Lower lobe of right lung (tissue), 2 donors: ENCODE results near the gene TXNIP. TPM values are rescaled to one million over a fixed set of nuclear protein-coding genes. Genes with fewer than 3 reads are reported as not detected.
A peak's percentile ranks its signal among the peaks of the same experiment; 100 is the strongest.

Experiments used
- ATAC-seq, 2 donors: fragments of 200-7000 bp; cut with Tn5 transposase; one replicate each; pipeline ENCODE4 v1.9.1; 2020 to 2022; ENCODE audit warnings: mild to moderate bottlenecking in 2 of 2, moderate library complexity in 2 of 2
- DNase-seq: peaks from one replicate; pipeline ENCODE4 v3.0.0-alpha.2; 2020
- H3K27ac ChIP-seq: fragments of 200-600 bp; one replicate; pipeline ENCODE4 v1.8.0; 2022
- H3K27me3 ChIP-seq: fragments of 200-600 bp; one replicate; pipeline ENCODE4 v1.8.0; 2022; ENCODE audit warnings: low read depth
- H3K36me3 ChIP-seq: fragments of 200-600 bp; one replicate; pipeline ENCODE4 v1.8.0; 2022; ENCODE audit warnings: mild to moderate bottlenecking
- H3K4me1 ChIP-seq: fragments of 200-600 bp; one replicate; pipeline ENCODE4 v1.8.0; 2022
- H3K4me3 ChIP-seq: fragments of 200-600 bp; one replicate; pipeline ENCODE4 v1.8.0; 2022; ENCODE audit warnings: mild to moderate bottlenecking
- H3K9me3 ChIP-seq: fragments of 200-600 bp; one replicate; pipeline ENCODE4 v1.8.0; 2022
- CTCF ChIP-seq: fragments of 200-600 bp; IDR thresholded peaks from one replicate; pipeline ENCODE4 v1.8.0; 2022; ENCODE audit warnings: antibody characterized with exemption, mild to moderate bottlenecking
- intact Hi-C: fragments of 100-400 bp; cut with DNase I; formaldehyde crosslinking; loops from one replicate; pipeline ENCODE4 v1.11.0; 2022
- total RNA-seq: library from RNA; stranded (reverse); fragmentation: NEBNext Ultra II Directional; extraction: Animal tissue kit (Norgen Biotek cat#: 25700); gene quantifications from one replicate; pipeline ENCODE4 v1.2.1, GENCODE V29; 2021
- donor health status: DM: no; HTN: yes; CAD: no; lungs with severe emphysema.

Gene TXNIP
- total RNA-seq, 1 donor from 2014 or later = 1,554 TPM

DNA sequence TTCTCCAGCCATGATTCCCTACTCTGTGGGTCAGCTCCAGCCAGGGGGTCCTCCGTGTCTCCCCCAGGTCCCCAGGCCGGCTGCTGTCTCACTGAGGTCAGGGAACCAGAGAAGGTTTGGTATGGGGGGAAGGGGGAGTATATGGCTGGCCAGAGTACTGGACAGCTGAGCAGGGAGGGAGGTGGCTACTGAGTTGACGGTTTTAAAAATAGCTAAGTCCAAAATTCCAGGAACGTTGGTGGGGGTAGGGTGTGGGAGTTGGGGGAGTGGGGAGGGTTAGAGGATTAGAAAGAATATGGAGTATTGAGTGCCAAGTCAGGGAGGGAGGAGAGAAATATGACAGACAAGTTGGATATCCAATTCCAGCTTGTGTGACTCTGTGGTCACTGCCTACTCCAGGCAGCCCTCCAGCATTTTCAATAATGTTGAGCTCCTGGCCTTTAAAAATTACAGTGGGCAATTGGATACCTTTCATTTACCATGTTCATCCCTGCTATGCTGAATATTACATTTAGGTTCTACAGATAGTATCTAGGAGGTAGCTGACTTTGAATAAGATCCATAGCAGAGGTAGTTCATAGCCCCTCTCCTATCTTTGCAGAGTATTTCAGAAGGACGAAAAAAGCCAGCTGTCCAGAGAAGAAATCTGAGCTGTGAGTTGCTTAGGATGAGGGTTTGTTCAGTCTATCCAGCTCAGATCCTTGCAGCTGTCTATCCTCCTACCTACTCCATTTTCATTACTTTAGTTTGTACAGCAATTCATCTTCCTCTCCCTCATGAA is 25.4 kb upstream of the TXNIP start, which contains the start of gene HJV:
Gene HJV (minus strand): TSS at position 114 of the 781 bp plus-strand sequence. CDS start 1,504 bp downstream, outside the sequence.
- intact Hi-C loops = no loop called here

DNA sequence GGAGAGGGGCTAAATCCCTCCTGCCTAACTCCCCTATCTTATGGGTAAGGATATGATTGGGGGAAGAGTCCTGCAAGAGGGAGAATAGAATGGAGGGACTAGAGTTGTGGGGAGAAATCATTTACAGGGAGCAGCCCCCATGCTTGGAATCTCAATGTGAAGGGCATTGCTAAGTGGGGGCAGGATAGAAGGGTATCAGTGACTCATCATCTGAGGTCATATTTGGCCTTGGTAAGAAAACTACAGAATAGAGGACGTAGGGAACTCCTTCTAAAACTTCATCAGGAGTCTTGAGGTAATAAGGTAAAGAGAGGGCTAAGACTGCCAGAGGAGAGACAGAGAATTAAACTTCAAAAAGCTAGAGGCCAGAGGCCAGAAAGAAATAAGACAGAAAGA is 24.7 kb upstream of the TXNIP start:
- Histone ChIP-seq H3K27me3 (peaks cover 20% of the 10 kb centered on the region), H3K36me3 (no peaks in the 10 kb centered on the region), H3K4me3 (no peak overlapping the region), H3K27ac (no peak overlapping the region), H3K9me3 (no peaks in the 10 kb centered on the region), H3K4me1 (peaks cover 8% of the 10 kb centered on the region)
- ATAC-seq (no peak), DNase-seq (no peak)
- TF ChIP-seq CTCF = no peak
- intact Hi-C loops = no loop called here

More for the DNA sequence above, 25.4 kb upstream of the TXNIP start, which contains the start of gene HJV:
- ATAC-seq = no peak
- no peaks in the 10 kb centered on the region for H3K36me3 ChIP-seq
- no peak for TF ChIP-seq CTCF
- no peak within 1 kb of the TSS for H3K27ac ChIP-seq
- H3K9me3 ChIP-seq = no peaks in the 10 kb centered on the region
- no peak within 1 kb of the TSS for H3K4me3 ChIP-seq
- peaks cover 20% of the 10 kb centered on the region for H3K27me3 ChIP-seq
- no peak for DNase-seq
- H3K4me1 ChIP-seq = peaks cover 8% of the 10 kb centered on the region

GRCh38 chr1:146020058-146021049 is 24.0 kb upstream of the TXNIP start:
- Histone ChIP-seq H3K27ac (no peak overlapping the region), H3K4me3 (no peak overlapping the region), H3K4me1 (peaks cover 8% of the 10 kb centered on the region), H3K9me3 (no peaks in the 10 kb centered on the region), H3K36me3 (no peaks in the 10 kb centered on the region), H3K27me3 (peaks cover 20% of the 10 kb centered on the region)
- TF ChIP-seq CTCF = no peak
- DNase-seq = no peak
- intact Hi-C loops = no loop called here
- peak; percentile 27 to 49 for ATAC-seq

DNA sequence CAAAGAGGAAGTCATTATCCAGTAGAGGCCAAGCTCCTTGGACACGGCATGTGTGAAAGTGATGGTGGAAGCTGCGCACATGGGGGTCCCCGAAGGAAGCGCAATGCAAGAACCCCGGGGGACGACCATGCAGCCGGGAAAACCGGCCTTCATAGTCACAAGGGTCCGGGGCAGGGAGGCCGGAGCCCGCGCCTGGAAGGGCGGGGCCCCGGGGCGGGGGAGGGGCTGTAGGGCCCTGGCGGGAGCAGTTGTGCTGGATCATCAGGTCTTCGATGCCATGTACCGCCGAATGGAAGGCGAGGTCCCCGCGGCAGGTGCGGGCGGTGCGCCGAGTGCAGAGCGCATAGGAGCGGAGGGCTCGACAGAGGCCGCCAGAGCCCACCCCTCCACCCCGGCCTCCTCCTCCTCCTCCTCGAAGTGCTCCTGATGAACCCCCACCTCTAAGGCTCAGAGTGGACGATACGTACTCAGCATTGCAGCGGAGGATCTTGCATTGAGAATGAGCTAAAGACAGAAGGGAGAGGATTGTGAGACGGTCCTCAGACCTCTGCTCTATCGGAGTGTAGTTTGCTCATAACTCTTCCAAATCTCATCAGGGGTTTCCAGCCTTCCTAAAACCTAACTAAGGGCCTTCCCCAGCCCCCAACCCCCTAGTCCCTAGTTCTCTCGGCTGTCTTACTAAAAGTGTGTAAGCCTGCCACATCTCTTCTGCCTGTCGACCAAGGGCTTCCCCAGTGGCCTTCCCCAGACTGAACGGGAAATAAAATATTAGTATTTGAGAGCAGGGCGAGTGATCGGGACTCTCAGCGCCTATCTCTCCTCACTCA is 23.1 kb upstream of the TXNIP start:
- Histone ChIP-seq H3K9me3 (no peaks in the 10 kb centered on the region), H3K4me3 (peak overlapping the region; percentile 33), H3K36me3 (no peaks in the 10 kb centered on the region), H3K27ac (no peak overlapping the region), H3K4me1 (peaks cover 8% of the 10 kb centered on the region), H3K27me3 (peaks cover 20% of the 10 kb centered on the region)
- intact Hi-C loops = no loop called here
- TF ChIP-seq CTCF = no peak
- peak; percentile 38 to 42 for ATAC-seq
- no peak for DNase-seq

DNA sequence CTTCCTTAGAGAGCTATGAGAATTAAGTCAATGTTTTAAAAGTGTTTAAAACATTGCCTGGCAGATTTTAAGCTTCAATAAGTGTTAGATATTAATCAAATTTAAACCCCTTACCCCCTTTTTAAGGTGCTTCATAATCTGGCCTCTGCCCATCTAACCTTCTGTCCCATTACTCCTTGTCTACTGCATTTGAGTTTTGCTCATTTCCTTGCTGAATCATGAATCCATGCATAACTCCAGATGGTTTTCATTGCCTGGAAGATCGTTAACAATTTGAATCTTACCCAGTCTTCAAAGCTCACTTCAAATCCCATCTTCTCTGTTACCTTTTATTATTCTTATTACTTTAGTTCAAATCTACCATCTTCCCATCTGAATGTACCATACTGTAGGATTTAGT is 20.5 kb upstream of the TXNIP start:
- DNase-seq (no peak), ATAC-seq (no peak)
- H3K4me3 ChIP-seq = no peak overlapping the region
- no peaks in the 10 kb centered on the region for H3K9me3 ChIP-seq
- intact Hi-C loops = no loop called here
- H3K27me3 ChIP-seq = peaks cover 16% of the 10 kb centered on the region
- no peak for TF ChIP-seq CTCF
- H3K27ac ChIP-seq = no peak overlapping the region
- peaks cover 18% of the 10 kb centered on the region for H3K4me1 ChIP-seq
- H3K36me3 ChIP-seq = no peaks in the 10 kb centered on the region
